GM04504 (cell line): ENCODE measurements around the gene SMTN.
"Not testable (repeated sequence)": the region's sequence is repeated elsewhere in the genome, so short reads cannot be mapped to it uniquely, and the experiment has no call there.

Experiments
- DNase-seq: peaks from one replicate; pipeline ENCODE4 v3.0.0-alpha.2; 2012; ENCODE audit warnings: low read depth

Gene SMTN

GRCh38 chr22:31104869-31105268 lies 23.8 kb downstream of the SMTN start:
- DNase-seq: no peak

GRCh38 chr22:31105282-31105929 lies 24.3 kb downstream of the SMTN start:
- DNase-seq: no peak

- no peak for DNase-seq
Measured at GRCh38 chr22:31106001-31106571, 25.0 kb downstream of the SMTN start.

DNA sequence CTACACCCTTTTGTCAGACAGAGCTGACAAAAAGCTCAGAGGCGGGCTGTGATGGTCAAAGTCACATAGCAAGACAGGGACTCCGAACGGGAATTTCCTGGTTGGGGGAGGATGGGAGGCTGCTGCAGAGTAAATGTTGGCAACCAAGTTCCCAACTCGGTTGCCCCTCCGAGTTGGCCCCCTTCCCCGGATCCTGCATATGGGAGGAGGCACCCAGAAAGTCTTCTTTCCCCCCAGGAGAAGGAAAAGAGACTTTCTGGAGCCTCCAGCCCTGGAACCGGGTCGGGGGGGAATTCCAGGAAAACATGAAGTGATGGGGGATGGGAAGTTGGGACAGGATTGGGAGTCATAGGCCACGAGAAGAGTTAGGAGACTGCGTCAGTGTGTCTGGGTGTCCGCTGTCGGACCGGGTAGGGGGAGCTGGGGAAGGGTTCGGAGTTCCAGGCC lies 25.6 kb downstream of the SMTN start:
- DNase-seq: peak; percentile 36

DNA sequence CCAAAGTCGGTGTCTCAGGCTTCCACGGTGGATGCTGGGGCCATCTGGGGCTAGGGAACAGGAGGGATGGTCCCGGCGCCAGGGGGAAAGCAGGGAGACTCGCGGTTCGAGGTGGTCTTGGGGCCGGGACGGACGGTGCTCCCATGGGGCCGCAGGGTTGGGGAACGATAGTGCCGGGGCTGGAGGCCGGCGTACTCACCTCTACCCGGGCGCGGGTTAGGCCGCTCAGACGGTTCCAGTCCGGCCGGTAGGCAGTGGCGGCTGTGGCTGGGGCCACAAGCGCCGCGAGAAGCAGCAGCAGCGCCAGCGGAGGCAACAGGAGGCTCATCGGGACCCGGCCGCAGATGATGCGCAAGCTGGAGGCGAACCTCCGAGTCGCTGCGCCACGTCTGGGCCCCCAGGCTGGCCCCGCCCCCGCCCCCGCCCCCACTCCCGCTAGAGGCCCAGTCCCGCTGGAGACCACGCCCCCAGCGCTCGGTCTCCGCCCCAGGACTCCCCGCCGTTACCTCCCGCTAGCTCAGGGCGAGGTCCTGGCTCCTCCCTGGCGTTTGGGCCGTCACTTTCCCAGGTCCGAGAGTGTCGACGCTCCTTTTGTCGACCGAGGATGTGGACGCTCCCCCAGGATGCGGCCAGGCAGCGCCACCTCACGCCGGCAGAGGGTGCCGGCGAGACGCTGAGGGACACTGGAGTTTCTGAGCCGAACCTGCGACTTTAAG lies 26.2 kb downstream of the SMTN start, which contains the start of gene SELENOM:
Gene SELENOM (minus strand): TSS at position 391 of the 716 bp plus-strand sequence. CDS start 63 bp downstream, at position 328.
- DNase-seq: peak; percentile 98

DNA sequence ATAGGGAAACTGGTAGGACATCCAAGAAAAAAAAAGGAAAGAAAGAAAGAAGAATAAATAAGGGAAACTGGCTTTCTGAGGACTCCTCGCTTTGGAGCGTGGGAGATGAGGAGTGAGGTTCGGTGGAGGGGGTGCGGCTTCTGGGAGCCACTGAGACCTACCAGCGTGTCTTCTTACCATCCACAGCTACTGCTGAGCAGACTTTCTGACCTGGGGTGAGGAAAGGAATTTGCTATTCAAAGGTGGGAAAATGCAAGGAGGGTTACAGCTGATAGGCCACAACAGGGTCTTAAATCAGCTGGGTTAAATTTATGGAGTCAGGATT lies 26.7 kb downstream of the SMTN start:
- no peak for DNase-seq

DNA sequence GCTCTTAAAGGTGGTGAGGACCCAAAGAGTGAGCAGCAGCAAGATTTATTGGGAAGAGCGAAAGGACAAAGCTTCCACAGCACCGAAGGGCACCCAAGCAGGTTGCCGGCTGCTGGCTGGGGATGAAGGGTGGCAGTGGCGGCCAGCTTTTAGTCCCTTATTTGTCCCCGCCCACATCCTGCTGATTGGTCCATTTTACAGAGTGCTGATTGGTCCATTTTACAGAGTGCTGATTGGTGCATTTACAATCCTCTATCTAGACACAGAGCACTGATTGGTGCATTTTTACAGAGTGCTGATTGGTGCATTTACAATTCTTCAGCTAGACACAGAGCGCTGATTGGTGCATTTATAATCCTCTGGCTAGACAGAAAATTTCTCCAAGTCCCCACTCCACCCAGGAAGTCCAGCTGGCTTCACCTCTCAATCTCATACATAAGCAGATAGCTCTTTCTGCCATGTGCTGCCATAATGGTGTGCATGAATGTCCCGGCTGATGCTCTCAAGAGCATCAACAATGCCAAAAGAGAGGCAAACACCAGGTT lies 31.5 kb downstream of the SMTN start:
- DNase-seq: not testable (repeated sequence)

- no peak for DNase-seq
Measured at GRCh38 chr22:31118046-31118820, 37.1 kb downstream of the SMTN start.

- no peak for DNase-seq
Measured at GRCh38 chr22:31119026-31119717, 38.1 kb downstream of the SMTN start.

DNA sequence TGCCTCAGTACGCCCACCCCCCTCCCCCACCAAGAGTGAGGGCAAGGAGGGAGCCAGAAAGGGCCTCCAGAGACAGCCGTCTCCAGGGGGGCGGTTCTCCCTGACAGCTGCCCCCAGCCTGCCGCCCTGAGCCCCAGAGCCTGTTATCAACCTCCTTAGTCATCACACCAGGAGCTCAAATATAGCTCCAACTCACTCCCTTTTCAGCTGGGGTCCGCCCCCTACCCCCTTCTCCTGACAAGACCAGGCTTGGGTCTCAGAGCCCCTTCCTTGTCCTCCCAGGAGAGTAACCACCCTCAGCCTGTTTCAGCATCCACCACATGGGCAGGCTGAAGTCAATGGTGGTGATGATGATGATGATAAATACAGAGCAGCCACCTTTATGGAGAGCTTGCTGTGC lies 39.1 kb downstream of the SMTN start:
- DNase-seq: no peak

GRCh38 chr22:31120642-31121041 lies 39.5 kb downstream of the SMTN start:
- DNase-seq: no peak

DNA sequence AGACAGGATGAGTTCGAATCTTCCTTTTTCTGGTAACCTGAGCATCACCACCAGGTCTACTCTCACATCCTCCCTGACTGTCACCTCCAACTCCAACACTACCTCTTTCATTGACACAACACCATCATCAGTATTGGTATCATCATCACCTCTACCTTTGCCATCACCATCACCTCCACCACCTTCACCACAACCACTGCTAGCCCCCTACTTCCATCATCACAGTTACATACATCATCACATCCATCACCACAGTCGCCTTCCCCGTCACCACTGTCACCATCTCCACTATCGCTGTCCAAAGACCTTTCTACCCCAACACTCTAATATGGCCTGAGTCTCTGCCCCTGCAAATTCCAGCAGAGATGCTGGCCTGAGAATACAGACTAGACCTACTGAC lies 40.3 kb downstream of the SMTN start:
- no peak for DNase-seq

DNA sequence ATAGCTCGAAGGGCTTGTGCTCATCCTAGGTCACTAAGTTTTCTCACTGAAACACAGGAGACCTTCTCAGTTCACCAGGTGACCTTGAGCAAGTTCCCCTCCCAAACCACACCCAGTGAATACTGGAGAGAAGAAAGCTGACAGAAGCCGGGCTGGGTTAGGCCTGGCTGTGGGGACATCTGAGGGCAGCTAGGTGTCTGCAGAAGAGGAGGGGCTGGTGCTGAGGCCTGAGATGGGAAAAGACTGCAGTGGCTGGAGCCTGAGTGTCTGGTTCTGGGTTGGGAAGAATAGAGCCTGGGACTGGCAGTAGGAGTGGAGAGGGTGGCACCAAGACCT lies 41.0 kb downstream of the SMTN start:
- no peak for DNase-seq

GRCh38 chr22:31122532-31123291 lies 41.6 kb downstream of the SMTN start, which contains the start of gene INPP5J:
INPP5J (plus strand) TSS chr22:31122966; CDS start chr22:31123015, 49 bp downstream.
- DNase-seq: no peak

- DNase-seq: no peak
Measured at GRCh38 chr22:31123292-31123602, 42.1 kb downstream of the SMTN start.

GRCh38 chr22:31124290-31124689 lies 43.2 kb downstream of the SMTN start:
- no peak for DNase-seq

DNA sequence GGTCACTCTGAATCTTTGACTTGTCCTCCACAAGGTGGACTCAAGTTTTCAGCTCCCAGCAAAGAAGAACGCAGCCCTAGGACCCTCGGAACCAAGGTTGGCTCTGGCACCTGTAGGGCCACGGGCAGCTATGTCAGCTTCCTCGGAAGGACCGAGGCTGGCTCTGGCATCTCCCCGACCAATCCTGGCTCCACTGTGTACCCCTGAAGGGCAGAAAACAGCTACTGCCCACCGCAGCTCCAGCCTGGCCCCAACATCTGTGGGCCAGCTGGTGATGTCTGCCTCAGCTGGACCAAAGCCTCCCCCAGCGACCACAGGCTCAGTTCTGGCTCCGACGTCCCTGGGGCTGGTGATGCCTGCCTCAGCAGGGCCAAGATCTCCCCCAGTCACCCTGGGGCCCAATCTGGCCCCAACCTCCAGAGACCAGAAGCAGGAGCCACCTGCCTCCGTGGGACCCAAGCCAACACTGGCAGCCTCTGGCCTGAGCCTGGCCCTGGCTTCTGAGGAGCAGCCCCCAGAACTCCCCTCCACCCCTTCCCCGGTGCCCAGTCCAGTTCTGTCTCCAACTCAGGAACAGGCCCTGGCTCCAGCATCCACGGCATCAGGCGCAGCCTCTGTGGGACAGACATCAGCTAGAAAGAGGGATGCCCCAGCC lies 43.8 kb downstream of the SMTN start:
- DNase-seq: no peak

- DNase-seq: no peak
Measured at GRCh38 chr22:31125521-31126117, 44.5 kb downstream of the SMTN start.

DNA sequence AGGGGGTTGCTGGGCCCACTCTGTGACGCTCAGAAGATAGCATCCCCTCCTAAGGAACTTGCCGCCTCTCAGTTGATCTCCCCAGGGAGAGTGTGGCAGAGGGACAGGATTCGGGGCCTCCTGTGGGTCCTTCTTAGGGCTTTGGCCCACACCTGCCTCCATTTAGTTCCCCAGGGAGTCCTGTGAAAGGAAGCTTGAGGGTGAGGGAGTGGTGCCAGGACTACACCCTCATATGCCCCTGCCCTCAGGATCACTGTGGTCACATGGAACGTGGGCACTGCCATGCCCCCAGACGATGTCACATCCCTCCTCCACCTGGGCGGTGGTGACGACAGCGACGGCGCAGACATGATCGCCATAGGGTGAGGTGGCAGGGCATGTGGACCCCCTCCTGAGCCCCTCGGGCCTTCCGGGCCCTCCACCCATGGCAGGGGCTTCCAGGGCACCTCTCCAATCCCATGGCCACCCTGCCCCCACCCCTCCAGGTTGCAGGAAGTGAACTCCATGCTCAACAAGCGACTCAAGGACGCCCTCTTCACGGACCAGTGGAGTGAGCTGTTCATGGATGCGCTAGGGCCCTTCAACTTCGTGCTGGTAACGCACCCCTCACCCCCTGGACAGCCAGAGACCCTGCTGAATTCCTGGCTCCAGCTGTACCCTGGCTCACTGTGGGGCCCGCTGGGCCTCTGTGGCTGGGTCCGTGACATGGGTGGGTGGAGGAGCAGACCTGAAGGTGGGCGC lies 45.2 kb downstream of the SMTN start:
- no peak for DNase-seq

- DNase-seq: no peak
Measured at GRCh38 chr22:31126869-31127175, 45.7 kb downstream of the SMTN start.
